Measurements from ENCODE around the gene KCNE2.
"Not testable (repeated sequence)": the region's sequence is repeated elsewhere in the genome, so short reads cannot be mapped to it uniquely, and the experiment has no call there.

Gene KCNE2

DNA sequence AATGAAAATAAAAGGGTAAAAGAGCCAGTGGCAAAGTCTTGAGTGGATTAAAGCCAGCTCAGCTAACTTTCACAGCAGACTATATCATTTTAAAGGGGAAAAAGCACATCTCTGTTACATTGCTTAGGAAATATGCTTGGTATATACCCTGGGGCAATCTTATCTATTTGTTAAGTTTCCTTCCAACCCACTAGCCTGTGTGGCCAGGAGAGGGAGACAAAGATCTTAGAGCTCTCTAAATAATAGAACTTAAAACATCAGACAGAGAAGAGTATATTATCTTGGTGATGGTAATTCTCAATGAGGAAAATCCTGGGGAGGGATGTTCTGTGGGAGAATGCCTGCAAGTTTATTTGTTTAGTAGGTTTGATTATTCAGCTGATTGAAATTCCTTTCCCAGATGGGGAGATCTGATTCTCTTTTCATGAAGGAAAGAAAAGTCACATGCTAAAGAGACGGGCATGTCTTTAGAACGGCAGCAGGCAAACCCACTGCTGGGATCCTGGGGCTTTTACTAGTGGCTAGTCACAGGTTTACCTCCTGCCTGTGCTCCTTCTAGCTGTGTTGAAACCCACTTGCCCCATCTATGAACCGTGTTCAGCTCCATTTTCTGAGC, 3.6 kb downstream of the KCNE2 start:
- Histone ChIP-seq H3K27ac (ENCODE audit: low read length) (no peak overlapping the region), H3K36me3 (ENCODE audit: insufficient read depth, low read length) (no peaks in the 10 kb centered on the region), H3K9ac (ENCODE audit: low read depth, low read length) (no peak overlapping the region), H3K27me3 (ENCODE audit: insufficient read depth, low read length, poor library complexity) (no peaks in the 10 kb centered on the region), H3K4me3 (ENCODE audit: low read depth in 1 of 2, low read length in 2 of 2) (no peak overlapping the region), H3K4me1 (ENCODE audit: insufficient read depth, low read length) (peaks cover under 1% of the 10 kb centered on the region; the same call in 1 of the 2 replicates), H3K4me2 (ENCODE audit: insufficient read depth, low read length) (no peak overlapping the region), H4K20me1 (ENCODE audit: insufficient read depth, low read length) (no peaks in the 10 kb centered on the region), H2AFZ (ENCODE audit: low read depth, low read length) (no peak overlapping the region), H3K79me2 (ENCODE audit: insufficient read depth, low read length) (no peaks in the 10 kb centered on the region), H3K9me3 (ENCODE audit: insufficient read depth, low read length, severe bottlenecking) (no peaks in the 10 kb centered on the region)
- ATAC-seq (ENCODE audit: insufficient read depth, low read depth) = peak; percentile 92
- TF ChIP-seq EZH2 (IDR thresholded peaks at IDR 0.05; ENCODE audit: borderline replicate concordance, low read depth, low read length, severe bottlenecking) = no peak
- TF ChIP-seq, protein P1, sequence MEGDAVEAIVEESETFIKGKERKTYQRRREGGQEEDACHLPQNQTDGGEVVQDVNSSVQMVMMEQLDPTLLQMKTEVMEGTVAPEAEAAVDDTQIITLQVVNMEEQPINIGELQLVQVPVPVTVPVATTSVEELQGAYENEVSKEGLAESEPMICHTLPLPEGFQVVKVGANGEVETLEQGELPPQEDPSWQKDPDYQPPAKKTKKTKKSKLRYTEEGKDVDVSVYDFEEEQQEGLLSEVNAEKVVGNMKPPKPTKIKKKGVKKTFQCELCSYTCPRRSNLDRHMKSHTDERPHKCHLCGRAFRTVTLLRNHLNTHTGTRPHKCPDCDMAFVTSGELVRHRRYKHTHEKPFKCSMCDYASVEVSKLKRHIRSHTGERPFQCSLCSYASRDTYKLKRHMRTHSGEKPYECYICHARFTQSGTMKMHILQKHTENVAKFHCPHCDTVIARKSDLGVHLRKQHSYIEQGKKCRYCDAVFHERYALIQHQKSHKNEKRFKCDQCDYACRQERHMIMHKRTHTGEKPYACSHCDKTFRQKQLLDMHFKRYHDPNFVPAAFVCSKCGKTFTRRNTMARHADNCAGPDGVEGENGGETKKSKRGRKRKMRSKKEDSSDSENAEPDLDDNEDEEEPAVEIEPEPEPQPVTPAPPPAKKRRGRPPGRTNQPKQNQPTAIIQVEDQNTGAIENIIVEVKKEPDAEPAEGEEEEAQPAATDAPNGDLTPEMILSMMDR (IDR thresholded peaks at IDR 0.05; ENCODE audit: borderline replicate concordance, extremely low read depth, low read length, poor library complexity, severe bottlenecking) = peak; percentile 85
- peak; percentile 57 for DNase-seq

DNA sequence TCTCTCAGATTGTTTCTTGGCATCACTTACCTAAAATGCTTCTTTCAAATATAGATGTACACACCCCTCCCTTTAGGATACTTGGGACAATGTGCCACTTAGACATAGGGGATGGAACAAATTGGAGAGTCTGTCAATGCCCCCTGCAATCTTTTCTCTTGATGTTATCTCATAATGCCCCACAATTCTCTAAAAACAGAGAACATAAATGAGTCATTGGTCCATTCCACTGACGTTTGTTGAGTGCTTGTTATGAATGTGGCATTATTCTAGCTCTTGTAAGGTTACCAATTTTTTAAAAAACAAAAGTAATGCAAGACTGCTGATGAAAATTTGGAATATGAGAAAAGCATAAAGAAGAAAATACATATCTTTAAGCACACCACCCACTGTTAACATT, 5.9 kb downstream of the KCNE2 start:
- Histone ChIP-seq H3K9me3 (ENCODE audit: insufficient read depth, low read length, severe bottlenecking) (no peaks in the 10 kb centered on the region), H3K4me3 (ENCODE audit: low read depth in 1 of 2, low read length in 2 of 2) (no peak overlapping the region), H3K9ac (ENCODE audit: low read depth, low read length) (no peak overlapping the region), H3K27ac (ENCODE audit: low read length) (no peak overlapping the region), H3K4me1 (ENCODE audit: insufficient read depth, low read length) (no peaks in the 10 kb centered on the region), H3K79me2 (ENCODE audit: insufficient read depth, low read length) (no peaks in the 10 kb centered on the region), H3K27me3 (ENCODE audit: insufficient read depth, low read length, poor library complexity) (no peaks in the 10 kb centered on the region), H2AFZ (ENCODE audit: low read depth, low read length) (no peak overlapping the region), H3K36me3 (ENCODE audit: insufficient read depth, low read length) (no peaks in the 10 kb centered on the region), H3K4me2 (ENCODE audit: insufficient read depth, low read length) (no peak overlapping the region), H4K20me1 (ENCODE audit: insufficient read depth, low read length) (no peaks in the 10 kb centered on the region)
- ATAC-seq (ENCODE audit: insufficient read depth, low read depth) (no peak), DNase-seq (no peak)
- TF ChIP-seq, protein P1 (IDR thresholded peaks at IDR 0.05; ENCODE audit: borderline replicate concordance, extremely low read depth, low read length, poor library complexity, severe bottlenecking) = no peak
- TF ChIP-seq EZH2 (IDR thresholded peaks at IDR 0.05; ENCODE audit: borderline replicate concordance, low read depth, low read length, severe bottlenecking) = no peak

- Histone ChIP-seq H3K9me3 (ENCODE audit: insufficient read depth, low read length, severe bottlenecking) (no peaks in the 10 kb centered on the region), H3K27me3 (ENCODE audit: insufficient read depth, low read length, poor library complexity) (no peaks in the 10 kb centered on the region), H3K4me1 (ENCODE audit: insufficient read depth, low read length) (no peaks in the 10 kb centered on the region), H2AFZ (ENCODE audit: low read depth, low read length) (no peak overlapping the region), H4K20me1 (ENCODE audit: insufficient read depth, low read length) (no peaks in the 10 kb centered on the region), H3K27ac (ENCODE audit: low read length) (no peak overlapping the region), H3K36me3 (ENCODE audit: insufficient read depth, low read length) (no peaks in the 10 kb centered on the region), H3K4me3 (ENCODE audit: low read depth in 1 of 2, low read length in 2 of 2) (no peak overlapping the region), H3K4me2 (ENCODE audit: insufficient read depth, low read length) (no peak overlapping the region), H3K9ac (ENCODE audit: low read depth, low read length) (no peak overlapping the region), H3K79me2 (ENCODE audit: insufficient read depth, low read length) (no peaks in the 10 kb centered on the region)
- DNase-seq (no peak), ATAC-seq (ENCODE audit: insufficient read depth, low read depth) (no peak)
- no peak for TF ChIP-seq EZH2 (IDR thresholded peaks at IDR 0.05; ENCODE audit: borderline replicate concordance, low read depth, low read length, severe bottlenecking)
- TF ChIP-seq, protein P1 (IDR thresholded peaks at IDR 0.05; ENCODE audit: borderline replicate concordance, extremely low read depth, low read length, poor library complexity, severe bottlenecking) = no peak
Measured at GRCh38 chr21:34372321-34372720, 8.5 kb downstream of the KCNE2 start.

DNA sequence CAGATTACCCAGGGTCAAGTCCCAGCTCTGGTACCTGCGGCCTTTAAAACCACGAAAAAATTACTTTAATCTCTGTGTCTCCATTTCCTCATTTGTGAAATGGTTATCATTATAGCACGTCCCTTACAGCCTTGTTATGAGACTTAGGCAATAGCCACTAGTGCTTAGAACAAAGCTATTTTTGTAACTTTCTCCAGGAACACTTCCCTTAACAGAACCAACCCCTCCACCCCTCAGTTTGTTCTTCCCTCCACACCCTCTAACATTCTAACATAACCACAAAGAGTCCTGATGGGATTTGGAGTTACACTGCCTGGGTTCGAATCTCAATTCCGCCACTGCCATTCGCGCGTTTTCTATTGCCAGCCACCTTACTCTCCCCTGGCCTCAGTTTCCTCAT, 10.7 kb downstream of the KCNE2 start:
- H4K20me1 ChIP-seq (ENCODE audit: insufficient read depth, low read length); DNase-seq; H3K4me2 ChIP-seq (ENCODE audit: insufficient read depth, low read length); ATAC-seq (ENCODE audit: insufficient read depth, low read depth); H3K4me3 ChIP-seq (ENCODE audit: low read depth in 1 of 2, low read length in 2 of 2); H3K4me1 ChIP-seq (ENCODE audit: insufficient read depth, low read length); H3K27ac ChIP-seq (ENCODE audit: low read length); H2AFZ ChIP-seq (ENCODE audit: low read depth, low read length); H3K9me3 ChIP-seq (ENCODE audit: insufficient read depth, low read length, severe bottlenecking); H3K79me2 ChIP-seq (ENCODE audit: insufficient read depth, low read length); H3K27me3 ChIP-seq (ENCODE audit: insufficient read depth, low read length, poor library complexity); H3K9ac ChIP-seq (ENCODE audit: low read depth, low read length); H3K36me3 ChIP-seq (ENCODE audit: insufficient read depth, low read length): not testable (repeated sequence)

DNA sequence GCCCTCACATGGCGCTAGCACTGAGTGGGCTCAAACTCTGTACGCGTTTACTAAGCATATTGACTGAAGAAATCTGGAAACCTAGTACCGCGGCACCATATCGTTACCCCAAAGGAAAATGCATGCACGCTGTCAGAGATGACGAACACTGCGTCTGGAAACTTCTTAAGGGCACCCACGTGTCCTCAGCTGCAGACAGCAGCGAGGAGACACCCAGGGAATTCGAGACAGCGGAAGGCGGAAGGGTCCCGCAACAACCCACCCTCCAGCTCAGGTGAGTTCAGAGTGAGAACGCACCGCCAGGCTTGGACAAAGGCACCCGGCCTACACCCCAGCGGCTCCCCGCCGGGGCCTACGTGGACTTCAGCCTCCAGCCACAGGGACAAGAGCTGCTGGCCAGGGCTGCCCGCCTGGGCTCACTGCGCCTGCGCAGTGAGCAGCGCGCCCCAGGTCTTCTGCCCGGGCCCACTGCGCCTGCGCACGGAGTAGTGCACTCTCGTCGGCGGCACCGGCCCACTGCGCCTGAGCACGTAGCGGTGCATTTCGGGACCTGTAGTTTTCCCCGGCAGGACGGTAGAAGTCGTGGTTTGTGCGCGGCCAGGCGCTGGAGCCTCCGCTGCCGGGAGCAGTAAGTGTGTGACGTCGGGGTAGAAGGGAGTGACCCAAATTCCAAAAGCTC, 11.3 kb downstream of the KCNE2 start, which contains the start of gene SMIM11:
Gene SMIM11, plus strand, starts transcription at position 568 of the 679 bp plus-strand sequence. CDS start 3,998 bp downstream, outside the sequence.
- H3K27ac ChIP-seq (ENCODE audit: low read length); H2AFZ ChIP-seq (ENCODE audit: low read depth, low read length); H3K4me2 ChIP-seq (ENCODE audit: insufficient read depth, low read length); H3K4me1 ChIP-seq (ENCODE audit: insufficient read depth, low read length); H3K36me3 ChIP-seq (ENCODE audit: insufficient read depth, low read length); H3K79me2 ChIP-seq (ENCODE audit: insufficient read depth, low read length); H3K9ac ChIP-seq (ENCODE audit: low read depth, low read length); H3K27me3 ChIP-seq (ENCODE audit: insufficient read depth, low read length, poor library complexity); H3K9me3 ChIP-seq (ENCODE audit: insufficient read depth, low read length, severe bottlenecking); H4K20me1 ChIP-seq (ENCODE audit: insufficient read depth, low read length); H3K4me3 ChIP-seq (ENCODE audit: low read depth in 1 of 2, low read length in 2 of 2); DNase-seq: not testable (repeated sequence)
- ATAC-seq (ENCODE audit: insufficient read depth, low read depth) = peak; percentile 98
